Endothelial cell of umbilical vein (primary cell): ENCODE measurements around the gene ACOD1. TPM values are rescaled to one million over a fixed set of nuclear protein-coding genes. Genes with fewer than 3 reads are reported as not detected.

ENCODE experiments used
- BruUV-seq: library from RNA; stranded (reverse); fragments of 400-500 nt; replicated peaks from 2 replicates; lab custom pipeline; 2021; lab: Mats Ljungman, UMichigan
- CTCF ChIA-PET: fragments of 300-600, 350-600 bp; sonication (Branson Sonifier 250); formaldehyde crosslinking; loops from one replicate; lab custom pipeline; 2021; ENCODE audit warnings: antibody characterized with exemption, inconsistent platforms; lab: Charles Lee
- POLR2A ChIA-PET: fragments of 300-600, 350-600 bp; sonication (Branson Sonifier 250); formaldehyde crosslinking; loops from one replicate; lab custom pipeline; 2021; ENCODE audit warnings: antibody characterized with exemption, inconsistent platforms; lab: Charles Lee
- DNase-seq: peaks from one replicate; pipeline ENCODE4 v3.0.0-alpha.2; 2011; ENCODE audit warnings: low read depth, low spot score
- FAIRE-seq: peaks from 2 replicates; lab custom pipeline; 2011; peaks lifted over from hg19 to GRCh38; lab: Jason Lieb, UNC
- H2AFZ ChIP-seq: 2 replicates; pipeline ENCODE4 v1.6.0; 2012; ENCODE audit warnings: low read depth, low read length, control low read depth, inconsistent platforms
- H3K27ac ChIP-seq: 2 replicates; pipeline ENCODE4 v1.5.1; 2011; ENCODE audit warnings: low read depth, mild to moderate bottlenecking, control low read depth, low read length, moderate library complexity; ENCODE audit not compliant: insufficient read depth
- H3K27me3 ChIP-seq, 2 experiments: 2 replicates each; pipeline versions ENCODE4 v1.6.0 to v1.6.1; 2011; ENCODE audit warnings: low read length in 2 of 2, mixed read lengths in 1 of 2; ENCODE audit not compliant: control insufficient read depth in 2 of 2, insufficient read depth in 2 of 2
- H3K36me3 ChIP-seq, 2 experiments: 2 replicates in 1 of 2; 3 replicates in 1 of 2; pipeline ENCODE4 v1.5.1; 2011; ENCODE audit warnings: low read length in 2 of 2, mild to moderate bottlenecking in 1 of 2, moderate library complexity in 1 of 2; ENCODE audit not compliant: control insufficient read depth in 2 of 2, insufficient read depth in 2 of 2; ENCODE audit errors: extremely low read depth in 1 of 2
- H3K4me1 ChIP-seq: 3 replicates; pipeline ENCODE4 v1.5.1; 2011; ENCODE audit warnings: mild to moderate bottlenecking, low read length; ENCODE audit not compliant: control insufficient read depth, insufficient read depth; ENCODE audit errors: extremely low read depth
- H3K4me2 ChIP-seq: 2 replicates; pipeline ENCODE4 v1.6.1; 2011; ENCODE audit warnings: low read length, control low read depth, mixed read lengths; ENCODE audit not compliant: insufficient read depth
- H3K4me3 ChIP-seq, 3 experiments: fragments of 200-600 bp in 1 of 3; sonication (generic), shearing (Covaris generic) in 1 of 3; replicated peaks in 1 of 3; 2 replicates each; pipeline ENCODE4 v1.5.1; 2011 to 2016; ENCODE audit warnings: control low read depth in 3 of 3, low read length in 3 of 3, mild to moderate bottlenecking in 2 of 3, inconsistent platforms in 1 of 3, low read depth in 1 of 3, moderate library complexity in 1 of 3; ENCODE audit not compliant: insufficient read depth in 1 of 3
- H3K79me2 ChIP-seq: 2 replicates; pipeline ENCODE4 v1.6.0; 2012; ENCODE audit warnings: low read length, inconsistent platforms; ENCODE audit not compliant: control insufficient read depth, insufficient read depth
- H3K9ac ChIP-seq: replicated peaks from 2 replicates; pipeline ENCODE3; 2011; ENCODE audit warnings: low read length, control low read depth; ENCODE audit not compliant: insufficient read depth; ENCODE audit errors: extremely low read depth
- H3K9me1 ChIP-seq: replicated peaks from 3 replicates; pipeline ENCODE4 v1.6.0; 2011; ENCODE audit warnings: mild to moderate bottlenecking, low read length; ENCODE audit not compliant: control insufficient read depth, insufficient read depth; ENCODE audit errors: extremely low read depth
- H3K9me3 ChIP-seq: replicated peaks from 2 replicates; pipeline ENCODE4 v1.5.1; 2012; ENCODE audit warnings: low read length, inconsistent platforms; ENCODE audit not compliant: control insufficient read depth, insufficient read depth
- H4K20me1 ChIP-seq: replicated peaks from 2 replicates; pipeline ENCODE3; 2011; ENCODE audit warnings: mild to moderate bottlenecking, low read length; ENCODE audit not compliant: control insufficient read depth, insufficient read depth; ENCODE audit errors: extremely low read depth
- EZH2 ChIP-seq: IDR thresholded peaks from 2 replicates; pipeline ENCODE4 v1.6.1; 2012; ENCODE audit warnings: borderline replicate concordance, low read depth, mild to moderate bottlenecking, moderate library complexity, low read length, inconsistent platforms; ENCODE audit not compliant: severe bottlenecking
- FOS ChIP-seq: IDR thresholded peaks from 2 replicates; pipeline ENCODE4 v1.6.1; 2011; ENCODE audit warnings: mild to moderate bottlenecking, low read length, moderate library complexity, borderline replicate concordance; ENCODE audit not compliant: insufficient read depth
- GATA2 ChIP-seq: IDR thresholded peaks from 2 replicates; pipeline ENCODE4 v1.7.0; 2011; ENCODE audit warnings: low read depth, mild to moderate bottlenecking, moderate library complexity, mixed read lengths, low read length; ENCODE audit not compliant: insufficient read length, insufficient read depth
- JUN ChIP-seq: IDR thresholded peaks from 2 replicates; pipeline ENCODE4 v1.6.1; 2011; ENCODE audit warnings: borderline replicate concordance, low read depth; ENCODE audit not compliant: insufficient read length, insufficient read depth
- MYC ChIP-seq: IDR thresholded peaks from one replicate; pipeline ENCODE4 v1.6.1; 2011; ENCODE audit warnings: mild to moderate bottlenecking, low read depth, low read length
- POLR2A ChIP-seq: IDR thresholded peaks from 2 replicates; pipeline ENCODE4 v1.6.1; 2012; ENCODE audit warnings: low read depth, mild to moderate bottlenecking, control low read depth, low read length
- POLR2AphosphoS5 ChIP-seq: IDR thresholded peaks from 2 replicates; pipeline ENCODE4 v1.6.1; 2012; ENCODE audit warnings: low read depth, mild to moderate bottlenecking, control low read depth, low read length, moderate library complexity; ENCODE audit not compliant: insufficient read depth
- dilution Hi-C: fragments of 300-500 bp; cut with MboI; formaldehyde crosslinking; loops from one replicate; pipeline ENCODE4 v1.15.0; 2019; ENCODE audit warnings: low sequenced_read_pairs; ENCODE audit not compliant: extremely low pct_ligation_motif_present
- intact Hi-C: fragments of 100-400 bp; cut with micrococcal nuclease; formaldehyde crosslinking; loops from one replicate; pipeline ENCODE4 v1.10.0; 2022
- polyA plus RNA-seq, 4 experiments: library from polyadenylated mRNA; depleted of rRNA in 3 of 4; stranded (reverse) in 3 of 4; unstranded in 1 of 4; fragments of >200 nt; gene quantifications; 2 replicates each; pipeline versions ENCODE4 v1.2.1 to v1.2.3, GENCODE V29; 2011 to 2012; ENCODE audit warnings: missing spikeins in 1 of 4
- total RNA-seq: library from RNA; stranded (reverse); gene quantifications from 2 replicates; pipeline ENCODE4 v1.2.3, GENCODE V29; 2021
- TF ChIP-seq, protein P1 (sequence below): IDR thresholded peaks from 2 replicates; pipeline ENCODE4 v1.6.1; 2011; ENCODE audit not compliant: insufficient read depth, insufficient read length
- TF ChIP-seq, protein P2 (sequence below), 2 donors: IDR thresholded peaks; 1 replicate in 1 of 2; 2 replicates in 1 of 2; pipeline ENCODE4 v1.5.1; 2011; ENCODE audit warnings: low read length in 2 of 2, mild to moderate bottlenecking in 2 of 2, moderate library complexity in 2 of 2, control low read depth in 1 of 2, inconsistent platforms in 1 of 2, low read depth in 1 of 2; ENCODE audit not compliant: insufficient read depth in 1 of 2; ENCODE audit errors: extremely low read depth in 1 of 2

ACOD1 gene
- total and polyA plus RNA-seq, 2 donors (not counting 3 experiments of a cell fraction or from before 2014, with no cell fraction given): not detected

- FAIRE-seq: no peak
- H3K27me3 ChIP-seq: peaks cover 0 to 3% of the 10 kb centered on the region in 2 experiments
- H3K9me1 ChIP-seq: no peaks in the 10 kb centered on the region
- POLR2A ChIA-PET: no interaction called here
- no peaks in the 10 kb centered on the region for H3K4me1 ChIP-seq
- no peak overlapping the region for H3K4me2 ChIP-seq
- H3K4me3 ChIP-seq: no peak overlapping the region
- no peak for DNase-seq
- intact Hi-C loops: no loop called here
- no peak for TF ChIP-seq POLR2A
- TF ChIP-seq, protein P1, sequence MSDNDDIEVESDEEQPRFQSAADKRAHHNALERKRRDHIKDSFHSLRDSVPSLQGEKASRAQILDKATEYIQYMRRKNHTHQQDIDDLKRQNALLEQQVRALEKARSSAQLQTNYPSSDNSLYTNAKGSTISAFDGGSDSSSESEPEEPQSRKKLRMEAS: no peak
- no peak for TF ChIP-seq GATA2
- TF ChIP-seq POLR2AphosphoS5: no peak
- TF ChIP-seq FOS: no peak
- TF ChIP-seq, protein P2, sequence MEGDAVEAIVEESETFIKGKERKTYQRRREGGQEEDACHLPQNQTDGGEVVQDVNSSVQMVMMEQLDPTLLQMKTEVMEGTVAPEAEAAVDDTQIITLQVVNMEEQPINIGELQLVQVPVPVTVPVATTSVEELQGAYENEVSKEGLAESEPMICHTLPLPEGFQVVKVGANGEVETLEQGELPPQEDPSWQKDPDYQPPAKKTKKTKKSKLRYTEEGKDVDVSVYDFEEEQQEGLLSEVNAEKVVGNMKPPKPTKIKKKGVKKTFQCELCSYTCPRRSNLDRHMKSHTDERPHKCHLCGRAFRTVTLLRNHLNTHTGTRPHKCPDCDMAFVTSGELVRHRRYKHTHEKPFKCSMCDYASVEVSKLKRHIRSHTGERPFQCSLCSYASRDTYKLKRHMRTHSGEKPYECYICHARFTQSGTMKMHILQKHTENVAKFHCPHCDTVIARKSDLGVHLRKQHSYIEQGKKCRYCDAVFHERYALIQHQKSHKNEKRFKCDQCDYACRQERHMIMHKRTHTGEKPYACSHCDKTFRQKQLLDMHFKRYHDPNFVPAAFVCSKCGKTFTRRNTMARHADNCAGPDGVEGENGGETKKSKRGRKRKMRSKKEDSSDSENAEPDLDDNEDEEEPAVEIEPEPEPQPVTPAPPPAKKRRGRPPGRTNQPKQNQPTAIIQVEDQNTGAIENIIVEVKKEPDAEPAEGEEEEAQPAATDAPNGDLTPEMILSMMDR (IDR thresholded peaks at IDR 0.05; ENCODE audit: extremely low read depth in 1 of 2, insufficient read depth in 1 of 2, low read depth in 1 of 2, low read length in 2 of 2): no peak
- no peak for TF ChIP-seq EZH2
- no peak for TF ChIP-seq MYC
- no peak for TF ChIP-seq JUN
- no peak overlapping the region for H2AFZ ChIP-seq
- H3K9me3 ChIP-seq: no peaks in the 10 kb centered on the region
- H4K20me1 ChIP-seq: no peaks in the 10 kb centered on the region
- CTCF ChIA-PET: interaction anchor here (1.0 kb wide), 1 partner anchor 19 kb away, joined by 5 read pairs; no protein-coding TSS in a partner anchor
- H3K79me2 ChIP-seq: no peaks in the 10 kb centered on the region
- H3K36me3 ChIP-seq: no peaks in the 10 kb centered on the region
- no peak overlapping the region for H3K9ac ChIP-seq
- dilution Hi-C loops: no loop called here
- no TSS peak for BruUV-seq
- H3K27ac ChIP-seq: no peak overlapping the region
Observed at GRCh38 chr13:76953968-76954367, 5.7 kb downstream of the ACOD1 start.
